ENCODE results near the gene ASXL2.
A peak's percentile ranks its signal among the peaks of the same experiment; 100 is the strongest.

ASXL2 gene

DNA sequence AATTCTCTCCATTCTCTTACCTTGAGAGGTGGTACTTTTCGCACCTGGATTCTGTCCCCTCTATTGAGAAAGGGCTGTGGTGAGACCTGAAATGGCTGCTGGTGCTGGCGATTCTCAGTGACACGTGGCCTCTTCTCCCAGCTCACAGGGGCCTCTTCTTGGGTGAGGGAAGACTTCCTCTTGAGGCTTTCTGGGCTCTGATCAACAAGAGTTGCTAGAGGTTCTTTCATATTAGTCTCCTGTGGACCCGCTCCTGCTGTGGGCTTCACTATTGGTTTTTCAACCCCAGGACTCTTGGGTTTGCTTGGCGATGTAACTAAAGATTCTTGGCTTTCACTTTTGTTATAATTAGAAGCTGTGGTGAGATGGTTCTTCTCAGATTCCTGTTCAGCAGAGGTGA lies 128.6 kb downstream of the ASXL2 start:
- no peak overlapping the region for H3K27ac ChIP-seq
- no peak overlapping the region for H3K4me3 ChIP-seq

DNA sequence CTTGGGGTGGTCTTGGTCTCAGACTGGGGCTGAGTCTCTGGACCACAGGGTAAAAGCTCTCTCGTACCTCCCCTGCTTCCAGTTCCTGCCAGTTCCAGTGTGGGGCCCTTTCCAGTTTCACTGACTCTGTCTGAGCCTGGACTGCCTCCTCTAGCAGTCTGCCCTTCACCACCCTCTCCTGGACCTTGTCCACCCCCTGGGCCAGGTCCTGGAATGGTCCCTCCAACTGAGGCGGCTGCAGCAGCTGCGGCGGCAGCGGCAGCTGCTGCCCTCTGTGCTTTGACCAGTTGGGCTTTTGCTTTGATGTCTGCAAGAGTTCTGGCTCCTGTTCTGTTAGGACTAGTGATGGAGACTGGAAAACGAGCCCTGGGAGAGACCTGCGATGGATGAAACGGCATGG lies 134.2 kb downstream of the ASXL2 start:
- no peak overlapping the region for H3K4me3 ChIP-seq
- H3K27ac ChIP-seq = no peak overlapping the region

DNA sequence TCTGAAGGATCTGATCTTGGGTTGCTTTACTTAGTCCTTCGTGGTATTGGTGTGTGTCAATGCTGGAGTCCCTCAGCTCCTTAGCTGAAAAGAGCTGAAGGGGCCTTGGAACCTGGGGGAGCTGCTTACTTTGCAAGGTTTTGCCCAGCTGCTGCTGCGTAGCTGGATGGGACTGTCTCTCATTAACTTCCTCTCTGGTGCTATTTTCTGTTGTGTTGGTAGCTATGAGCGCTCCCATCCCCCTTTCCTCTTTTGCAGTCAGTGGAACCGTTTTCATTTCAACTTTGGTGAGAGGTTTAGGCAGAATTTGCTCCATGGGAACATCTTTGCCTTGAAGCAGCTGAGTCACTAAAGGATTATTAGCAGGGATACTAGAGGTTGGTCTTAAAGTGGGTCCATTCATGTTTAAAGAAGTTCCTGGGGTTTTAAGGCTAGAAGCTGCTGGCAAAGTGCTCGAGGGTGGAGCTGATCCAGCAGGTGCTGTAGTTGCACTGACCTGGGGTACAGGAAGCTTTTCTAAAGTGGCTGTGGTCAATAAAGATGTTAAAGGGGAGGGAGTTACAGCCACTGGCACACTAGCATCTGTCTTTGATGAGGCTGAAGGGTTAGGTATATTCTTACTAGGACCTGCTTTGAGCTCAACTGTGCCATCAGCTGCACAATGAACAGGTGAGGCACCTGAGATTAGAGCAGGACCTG lies 135.0 kb downstream of the ASXL2 start:
- Histone ChIP-seq H3K27ac (peak overlapping the region in 2 of 21 experiments; percentile 3 to 35), H3K4me3 (no peak overlapping the region)

GRCh38 chr2:25742501-25742900 lies 135.8 kb downstream of the ASXL2 start:
- Histone ChIP-seq H3K27ac (peak overlapping the region in 1 of 21 experiments; percentile 3), H3K4me3 (no peak overlapping the region)

DNA sequence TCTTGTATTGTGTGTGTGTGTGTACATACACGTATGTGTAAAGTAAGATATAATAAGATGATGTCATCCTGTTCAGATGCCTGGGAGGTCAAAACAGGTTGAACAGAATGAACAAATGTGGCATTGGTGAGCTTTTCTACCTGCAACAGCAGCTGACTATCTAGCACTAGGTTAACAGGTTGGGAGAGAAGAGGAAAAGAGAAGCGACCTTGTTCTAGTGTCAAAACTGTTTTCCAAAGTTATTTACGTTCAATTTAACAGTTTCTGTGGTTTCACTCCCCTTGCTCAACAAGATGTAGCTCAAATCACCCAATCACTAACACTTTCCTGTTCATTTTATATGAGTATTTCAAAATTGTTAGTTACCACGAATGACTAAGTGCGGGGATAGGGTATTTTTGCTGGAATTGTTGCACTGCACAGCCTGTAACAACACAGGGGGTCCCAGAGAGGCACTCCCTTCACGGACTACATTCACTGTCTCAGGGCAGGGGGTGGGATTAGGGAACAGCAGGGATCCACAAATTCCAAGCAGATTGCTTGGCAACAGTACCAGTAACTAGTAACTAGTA lies 137.4 kb downstream of the ASXL2 start:
- H3K27ac ChIP-seq = no peak overlapping the region
- H3K4me3 ChIP-seq = no peak overlapping the region

DNA sequence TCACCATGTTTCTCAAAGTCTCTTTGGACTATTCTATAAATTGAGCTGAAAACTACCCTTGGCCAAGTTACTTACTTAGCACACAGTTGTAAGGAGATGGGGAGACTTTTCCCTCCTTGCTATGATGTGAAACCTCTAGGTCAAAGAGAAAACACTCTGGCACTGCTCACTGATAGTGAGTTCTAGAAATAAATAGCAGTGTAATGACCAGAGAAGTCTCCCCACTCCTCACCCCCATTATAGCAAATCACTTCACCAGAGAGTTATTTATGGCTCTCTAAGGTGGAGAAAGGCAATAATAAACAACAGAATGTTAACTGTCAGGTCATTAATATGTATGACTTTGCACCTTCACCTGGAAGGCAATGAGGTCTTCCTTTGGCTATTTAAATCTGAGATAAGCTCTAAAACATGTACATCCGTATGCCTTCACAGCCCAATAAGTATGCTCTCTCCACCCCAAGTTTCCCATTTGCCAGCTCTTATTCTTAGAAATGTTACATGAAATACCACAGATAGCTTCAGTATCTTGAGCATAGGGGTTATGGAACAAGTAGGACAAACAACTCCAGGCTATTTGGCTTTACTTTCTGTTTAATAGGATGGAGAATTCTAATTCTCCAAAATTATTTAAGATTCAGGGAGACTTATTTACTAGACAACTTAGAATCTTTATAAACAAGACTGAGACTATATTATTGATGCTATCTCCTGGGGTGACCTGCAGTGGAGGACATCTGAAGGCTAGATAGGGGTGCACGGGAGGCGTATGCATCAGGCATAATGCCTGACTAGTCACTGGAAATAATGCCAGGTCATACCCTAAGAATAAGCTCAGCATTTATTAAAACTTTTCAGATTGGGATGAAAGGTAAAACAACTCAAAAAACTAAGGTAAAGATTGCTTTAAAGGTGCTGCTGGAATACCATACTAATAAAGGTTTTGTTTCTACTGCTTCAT lies 139.6 kb downstream of the ASXL2 start:
- Histone ChIP-seq H3K4me3 (no peak overlapping the region), H3K27ac (no peak overlapping the region)

DNA sequence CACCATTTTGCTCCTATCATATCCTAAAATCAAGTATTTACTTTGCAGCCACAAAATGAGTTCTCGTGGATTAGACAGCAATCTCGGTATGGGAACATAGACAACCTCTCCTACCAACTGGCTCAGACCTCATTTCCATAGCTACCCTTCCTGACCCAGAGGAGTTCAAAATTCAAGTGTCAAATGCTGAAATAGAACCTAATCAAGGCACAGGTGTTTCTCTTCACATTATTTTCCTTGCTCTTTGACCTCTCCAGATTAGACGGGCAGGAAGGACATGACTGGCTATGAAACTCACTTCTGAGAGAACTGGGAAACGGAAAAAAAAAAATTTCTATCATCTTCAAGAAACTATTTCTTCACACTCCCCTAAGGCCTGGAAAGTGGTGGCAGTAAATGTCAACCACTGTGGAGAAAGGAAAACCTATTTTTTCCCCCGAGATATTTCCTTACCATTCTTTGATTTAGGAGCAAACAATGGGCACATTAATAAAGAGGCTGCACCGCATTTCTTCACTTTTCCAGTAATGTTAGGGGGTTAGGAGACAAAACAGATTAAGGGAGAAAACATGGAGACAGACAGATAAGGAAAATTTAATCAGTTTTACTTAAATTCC lies 141.3 kb downstream of the ASXL2 start:
- no peak overlapping the region for H3K27ac ChIP-seq
- H3K4me3 ChIP-seq = no peak overlapping the region

DNA sequence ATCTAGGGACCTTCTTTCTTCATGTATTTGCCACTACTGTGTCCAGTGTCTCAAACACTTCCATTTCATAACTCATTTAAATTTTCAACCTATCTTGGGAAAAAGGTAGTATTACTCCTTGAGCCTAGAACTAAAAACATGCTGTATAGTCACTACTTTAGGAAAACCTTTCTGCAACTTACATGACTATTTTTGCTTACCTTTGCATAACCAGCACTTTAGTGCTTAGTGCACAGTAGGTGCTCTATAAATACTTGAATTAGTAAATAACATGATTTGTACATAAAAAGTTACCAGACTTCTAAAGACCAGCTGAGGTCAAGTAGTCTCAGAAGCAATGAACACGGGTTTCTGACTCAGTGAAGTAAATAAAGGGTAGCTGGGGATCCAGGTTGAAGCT lies 142.5 kb downstream of the ASXL2 start:
- Histone ChIP-seq H3K27ac (no peak overlapping the region), H3K4me3 (no peak overlapping the region)

GRCh38 chr2:25728559-25728958 lies 149.7 kb downstream of the ASXL2 start:
- no peak overlapping the region for H3K4me3 ChIP-seq
- H3K27ac ChIP-seq = no peak overlapping the region

- no peak overlapping the region for H3K4me3 ChIP-seq
These were observed 151.8 kb downstream of the ASXL2 start for GRCh38 chr2:25726522-25726921.

DNA sequence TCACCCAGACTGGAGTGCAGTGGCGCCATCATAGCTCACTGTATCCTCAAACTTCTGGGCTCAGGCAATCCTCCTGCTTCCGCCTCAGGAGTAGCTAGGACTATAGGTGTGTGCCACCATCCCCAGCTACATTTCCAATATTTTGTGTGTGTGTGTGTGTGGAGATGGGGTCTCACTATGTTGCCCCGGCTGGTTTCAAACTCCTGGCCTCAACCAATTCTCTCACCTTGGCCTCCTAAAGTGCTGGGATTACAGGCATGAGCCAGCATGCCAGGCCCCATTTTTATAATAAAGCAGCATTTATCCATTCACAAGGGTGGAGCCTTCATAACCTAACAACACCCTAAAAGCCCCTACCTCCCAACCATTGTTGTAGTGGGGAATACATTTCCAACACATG lies 152.4 kb downstream of the ASXL2 start:
- H3K4me3 ChIP-seq = no peak overlapping the region
- H3K27ac ChIP-seq = no peak overlapping the region

More at GRCh38 chr2:25726522-25726921, 151.8 kb downstream of the ASXL2 start:
- H3K27ac ChIP-seq = no peak overlapping the region

DNA sequence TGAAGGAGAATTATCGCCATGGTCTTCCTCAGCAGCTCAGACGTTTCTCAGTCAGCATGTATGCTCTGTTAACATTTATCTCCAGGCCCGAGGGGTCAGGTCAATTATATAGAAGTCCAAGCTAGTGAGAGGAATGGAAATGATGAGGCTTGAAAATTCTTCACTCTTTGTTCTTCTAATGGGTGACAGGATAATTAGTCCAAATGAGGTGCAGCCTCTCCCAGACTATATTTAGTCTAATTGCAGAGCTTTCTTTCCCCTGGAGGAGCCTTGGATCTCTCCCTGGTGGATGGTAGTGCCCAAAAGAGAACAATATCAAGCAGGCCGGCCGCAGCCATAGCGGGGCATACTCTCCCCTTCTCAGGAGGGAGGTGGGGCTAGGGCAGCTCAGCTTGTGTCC lies 153.5 kb downstream of the ASXL2 start:
- Histone ChIP-seq H3K27ac (no peak overlapping the region), H3K4me3 (no peak overlapping the region)

DNA sequence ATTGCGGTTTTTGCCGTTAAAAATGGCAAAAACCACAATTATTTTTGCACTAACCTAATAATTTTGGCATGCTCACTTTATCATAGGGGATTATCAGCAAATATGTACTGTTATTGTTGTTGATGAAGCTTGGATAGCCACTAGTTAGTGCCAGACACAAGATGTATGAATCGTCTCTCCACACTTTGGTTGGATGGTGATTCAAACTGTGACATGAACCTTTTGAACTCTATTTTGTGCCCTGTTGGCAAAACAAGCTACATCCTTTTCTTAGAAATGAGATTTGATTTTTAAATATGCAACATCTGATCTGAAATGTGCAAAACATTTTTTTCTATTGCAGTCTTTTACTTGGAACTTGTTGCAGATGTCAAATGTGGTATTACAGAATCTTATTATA lies 156.1 kb downstream of the ASXL2 start:
- Histone ChIP-seq H3K27ac (no peak overlapping the region), H3K4me3 (no peak overlapping the region)

DNA sequence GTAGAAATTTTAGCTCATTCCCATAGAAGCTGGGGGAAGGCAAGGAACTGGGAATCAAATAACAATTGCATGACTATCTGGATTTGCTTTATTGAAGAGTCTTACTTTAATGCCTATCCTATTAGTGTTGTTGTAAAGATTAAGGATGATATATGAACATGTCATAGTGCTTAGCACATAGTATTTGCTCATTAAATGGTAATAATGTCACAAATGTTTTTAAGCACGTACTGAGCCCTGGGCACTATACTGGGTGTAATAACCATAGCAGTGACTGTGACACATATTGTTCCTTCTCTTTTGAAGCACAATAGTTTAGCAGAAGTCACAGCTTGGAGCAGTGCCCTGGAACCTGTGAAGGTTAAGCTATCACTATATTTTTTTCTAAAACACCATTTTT lies 157.7 kb downstream of the ASXL2 start:
- Histone ChIP-seq H3K27ac (peak overlapping the region in 2 of 21 experiments; percentile 39 to 50), H3K4me3 (no peak overlapping the region)

- H3K4me3 ChIP-seq = no peak overlapping the region
- no peak overlapping the region for H3K27ac ChIP-seq
These were observed 163.5 kb downstream of the ASXL2 start for GRCh38 chr2:25714740-25715139.

GRCh38 chr2:25712455-25712854 lies 165.8 kb downstream of the ASXL2 start:
- H3K4me3 ChIP-seq = no peak overlapping the region
- no peak overlapping the region for H3K27ac ChIP-seq

DNA sequence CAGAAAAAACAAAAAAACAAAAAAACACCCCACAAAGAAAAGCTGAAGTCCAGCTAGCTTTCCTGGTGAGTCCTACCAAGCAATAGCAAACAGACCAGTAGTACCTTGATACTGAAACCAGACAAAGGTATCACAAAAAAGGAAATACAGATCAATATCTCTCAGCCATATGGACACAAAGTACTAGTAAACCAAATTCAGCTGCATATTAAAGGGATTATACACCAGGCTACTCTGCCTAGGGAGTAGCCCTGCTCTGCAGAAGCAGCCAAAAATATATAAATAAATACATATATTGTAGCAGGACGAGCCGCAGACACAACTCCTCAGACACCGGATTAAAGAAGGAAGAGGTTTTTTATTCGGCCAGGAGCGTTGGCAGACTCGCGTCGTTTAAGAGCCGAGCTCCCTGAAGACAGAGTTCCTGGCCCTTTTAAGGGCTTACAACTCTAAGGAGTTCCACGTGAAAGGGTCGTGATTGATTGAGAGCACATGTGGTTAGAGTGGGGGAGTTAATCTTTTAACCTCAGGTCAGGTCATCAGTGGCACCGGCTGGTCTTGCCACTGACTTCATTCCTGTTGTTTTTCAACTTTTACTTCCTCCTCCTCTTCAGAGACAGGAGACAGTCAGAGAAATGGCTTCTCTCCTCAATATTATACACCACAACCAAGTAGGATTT lies 166.5 kb downstream of the ASXL2 start:
- Histone ChIP-seq H3K27ac (no peak overlapping the region), H3K4me3 (no peak overlapping the region)

- no peak overlapping the region for H3K27ac ChIP-seq
- H3K4me3 ChIP-seq = no peak overlapping the region
These were observed 167.5 kb downstream of the ASXL2 start for GRCh38 chr2:25710750-25711149.

GRCh38 chr2:25709349-25709748 lies 168.9 kb downstream of the ASXL2 start:
- no peak overlapping the region for H3K4me3 ChIP-seq
- H3K27ac ChIP-seq = no peak overlapping the region

All from skin epidermis (tissue), 12 donors.